NCI-H2107 treated with DMSO at 0.1 percent for 48 hours (cell line): ENCODE measurements around the gene ERG28.

Experiments used
- DNase-seq: peaks from one replicate; lab custom pipeline; 2025; ENCODE audit not compliant: unreplicated experiment; lab: John Stamatoyannopoulos, UW

ERG28 gene

DNA sequence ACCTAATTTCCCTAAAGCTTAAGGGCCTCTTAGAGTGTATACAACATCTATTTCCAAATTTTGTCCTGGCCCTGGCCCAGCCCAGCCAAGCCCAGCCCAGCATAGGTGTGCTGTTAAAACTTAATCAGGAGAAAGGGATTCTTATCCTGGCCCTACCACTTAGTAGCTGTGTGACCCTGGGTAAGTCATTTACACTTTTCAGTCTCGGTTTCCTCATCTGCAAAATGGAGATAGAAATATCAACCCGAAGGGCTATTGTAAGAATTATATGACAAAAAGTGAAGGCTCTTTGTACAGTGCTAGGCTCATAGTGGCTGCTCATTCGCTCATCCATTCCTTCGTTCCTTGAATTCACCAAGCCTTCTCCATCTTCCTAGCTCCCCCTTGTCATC, 442 bp downstream of the ERG28 start:
- DNase-seq = no peak

GRCh38 chr14:75658957-75659356, 1.7 kb downstream of the ERG28 start:
- no peak for DNase-seq

DNA sequence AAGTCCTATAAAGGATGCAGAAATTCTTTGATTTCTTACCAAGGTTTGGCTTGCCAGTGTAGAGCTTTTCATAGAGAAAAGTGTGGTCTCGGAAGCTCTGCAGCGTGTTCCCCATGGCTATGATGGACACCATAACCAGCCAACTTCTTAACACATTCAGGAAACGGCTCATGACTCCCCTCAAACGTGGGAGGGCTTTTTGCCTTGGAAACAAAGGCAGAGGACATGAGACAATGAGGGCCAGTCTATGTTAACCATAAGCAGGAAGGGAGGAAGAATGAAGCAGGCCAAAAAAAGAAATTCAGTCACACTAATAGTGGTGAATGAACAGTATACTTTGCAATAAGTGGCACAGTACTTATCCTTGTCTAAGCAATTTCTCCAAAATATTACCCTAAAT, 3.3 kb downstream of the ERG28 start:
- no peak for DNase-seq

DNA sequence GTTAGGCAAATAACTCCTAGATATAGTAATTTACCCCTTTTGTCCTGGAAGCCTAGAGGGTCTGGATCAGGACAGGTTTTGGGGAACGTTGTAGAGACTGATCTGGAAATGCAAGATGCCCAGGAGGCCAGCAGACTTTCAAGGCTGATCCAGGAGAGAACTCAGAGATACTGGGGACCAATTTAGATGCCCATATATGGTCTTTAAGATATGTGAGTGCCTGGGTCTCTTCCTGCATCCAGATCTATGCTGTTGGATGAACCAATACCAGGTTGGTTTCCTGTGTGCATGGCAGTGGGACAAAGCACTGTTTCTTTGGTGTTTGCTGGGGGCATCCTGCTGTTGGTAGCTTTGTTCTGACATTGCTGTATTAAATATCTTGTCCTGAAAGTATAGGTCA, 5.4 kb downstream of the ERG28 start:
- no peak for DNase-seq

DNA sequence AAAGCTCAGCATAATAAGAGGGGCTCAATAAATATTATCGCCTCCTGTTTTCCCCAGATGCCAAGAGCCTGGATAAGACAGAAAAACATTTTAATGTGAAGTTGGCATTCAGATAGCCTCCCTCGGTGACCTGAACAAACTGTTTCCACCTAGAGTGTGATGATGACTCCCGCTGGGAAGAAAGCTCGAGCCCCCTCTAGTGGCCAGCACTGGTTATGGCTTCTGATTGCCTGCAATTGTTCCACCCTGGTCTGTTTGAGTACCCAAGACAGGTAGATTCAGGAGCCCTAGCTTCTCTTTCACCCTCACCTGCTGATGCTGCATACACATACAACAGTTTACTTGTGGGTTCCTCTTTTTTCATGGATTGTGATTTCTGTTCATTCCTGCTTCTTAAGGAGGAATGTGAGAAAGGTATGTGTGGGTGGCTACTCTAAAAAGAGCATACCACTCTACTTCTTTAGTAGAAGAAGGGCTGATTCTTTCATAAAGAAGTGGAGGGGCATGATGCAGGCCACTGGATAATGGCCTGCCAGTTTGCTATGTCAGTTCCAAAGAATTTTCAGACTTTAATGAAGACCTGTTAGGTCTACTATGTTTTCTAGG, 6.4 kb downstream of the ERG28 start:
- DNase-seq = peak; percentile 83

DNA sequence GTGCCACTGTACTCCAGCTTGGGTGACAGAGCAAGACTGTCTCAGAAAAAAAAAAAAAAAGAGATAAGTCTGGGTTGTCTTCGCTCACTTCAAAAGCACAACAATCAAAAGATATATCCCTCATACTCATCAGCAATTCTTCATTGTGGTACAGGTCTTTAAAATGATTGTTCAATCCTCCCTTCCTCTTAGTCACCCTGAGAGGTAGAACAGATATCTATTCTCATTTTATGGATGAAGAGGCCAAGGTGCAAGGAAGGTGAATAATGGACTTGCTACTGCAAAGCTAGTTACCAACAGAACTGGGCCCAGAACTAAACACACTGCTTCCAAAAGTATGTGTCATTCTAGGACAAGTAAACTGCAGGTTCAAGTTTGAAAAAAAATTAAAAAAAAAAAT, 7.1 kb downstream of the ERG28 start:
- DNase-seq = no peak

DNA sequence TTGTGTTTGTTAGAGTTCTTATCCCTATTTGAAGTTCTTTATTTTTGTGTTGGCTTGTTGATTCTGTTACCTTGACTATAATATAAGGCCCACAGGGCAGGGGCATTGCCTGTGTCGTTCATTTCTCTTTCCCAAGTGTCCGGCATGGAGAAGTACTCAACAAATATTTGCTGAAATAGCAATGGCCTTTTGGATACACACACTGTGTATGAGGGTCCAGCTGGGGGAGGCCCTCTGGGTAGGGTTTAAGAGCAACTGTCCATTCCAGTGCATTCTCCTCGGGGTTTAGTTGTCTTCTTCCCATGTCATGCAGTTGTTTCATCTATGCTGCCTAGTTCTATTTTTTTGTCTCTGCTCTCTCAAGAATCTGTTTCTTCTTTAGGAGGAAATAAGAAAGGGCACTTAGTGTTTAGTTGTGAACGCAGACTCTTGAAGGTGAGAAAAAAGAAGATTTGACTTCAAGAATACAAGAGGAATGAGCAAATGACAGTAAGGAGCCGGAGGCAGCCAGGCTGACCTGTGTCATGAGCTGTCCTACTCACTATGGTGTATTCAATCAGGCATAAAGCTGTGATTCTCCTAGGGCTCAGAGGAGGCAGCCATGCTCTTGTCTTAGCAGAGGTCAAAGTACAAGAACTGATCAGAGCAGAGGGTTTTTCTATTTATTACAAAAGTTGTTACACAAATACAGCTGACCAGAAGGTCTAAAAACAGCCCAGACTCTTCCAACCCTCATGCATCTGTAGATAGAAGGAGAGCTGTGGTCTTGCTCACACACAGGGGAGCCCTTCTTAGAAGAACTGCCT, 10.2 kb downstream of the ERG28 start:
- DNase-seq = no peak

GRCh38 chr14:75649773-75650172, 10.9 kb downstream of the ERG28 start:
- DNase-seq = no peak

- DNase-seq = no peak
Observed at GRCh38 chr14:75649337-75649736, 11.3 kb downstream of the ERG28 start.

DNA sequence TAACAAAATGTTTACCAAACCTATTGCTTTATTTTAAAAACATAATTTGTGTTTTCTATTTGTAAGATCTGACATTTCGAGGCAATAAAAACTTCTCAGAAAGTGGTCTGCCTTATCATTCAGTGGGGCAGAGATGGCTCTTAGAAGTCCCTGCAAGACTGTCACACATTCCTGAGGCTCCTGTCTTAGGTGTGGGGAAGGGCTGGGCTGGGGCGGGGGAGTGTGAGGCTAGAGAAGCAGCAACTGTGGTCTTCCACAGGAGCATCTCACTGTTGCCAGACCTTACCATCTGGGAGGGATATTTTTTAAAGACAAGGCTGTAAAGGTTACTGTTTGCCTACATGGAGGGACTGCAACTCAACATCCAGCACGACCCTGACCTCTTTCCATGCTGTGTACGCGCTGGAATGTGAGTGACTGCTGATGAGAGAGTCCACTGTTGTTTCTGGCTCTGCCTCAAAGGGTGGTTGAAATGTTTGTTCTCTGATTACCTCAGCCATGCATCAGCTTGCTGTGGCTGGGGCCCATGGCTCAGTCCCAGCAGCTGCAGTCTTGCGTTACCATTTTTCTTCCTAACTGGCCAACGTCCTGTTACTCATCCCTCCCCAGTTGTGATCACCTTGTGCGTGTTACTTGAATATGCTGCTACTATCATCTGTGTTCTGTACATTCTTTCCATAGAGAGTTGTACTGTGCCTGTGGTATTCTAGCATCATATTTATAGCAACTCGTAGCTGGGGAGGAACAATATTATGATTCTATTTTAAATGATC, 12.4 kb downstream of the ERG28 start:
- no peak for DNase-seq

DNA sequence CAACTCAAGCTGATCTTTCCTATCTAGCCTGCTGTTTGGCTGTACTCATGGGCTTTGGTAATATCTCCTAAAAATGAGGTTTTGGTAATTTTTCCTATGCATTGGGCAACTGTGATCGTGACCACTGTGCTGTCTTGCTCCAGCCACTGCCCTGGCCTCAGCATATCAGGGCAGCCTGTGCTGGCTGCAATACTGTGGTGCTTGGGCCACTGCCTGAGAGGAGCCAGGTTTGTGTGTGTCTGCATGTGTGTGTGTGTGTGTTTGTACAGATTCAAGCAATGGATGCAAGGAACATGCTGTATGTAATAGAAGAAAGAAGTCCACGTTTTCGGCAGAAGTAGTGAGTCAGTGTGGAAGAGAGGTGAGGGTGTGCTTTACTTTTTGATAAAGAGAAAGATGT, 13.0 kb downstream of the ERG28 start:
- no peak for DNase-seq

DNA sequence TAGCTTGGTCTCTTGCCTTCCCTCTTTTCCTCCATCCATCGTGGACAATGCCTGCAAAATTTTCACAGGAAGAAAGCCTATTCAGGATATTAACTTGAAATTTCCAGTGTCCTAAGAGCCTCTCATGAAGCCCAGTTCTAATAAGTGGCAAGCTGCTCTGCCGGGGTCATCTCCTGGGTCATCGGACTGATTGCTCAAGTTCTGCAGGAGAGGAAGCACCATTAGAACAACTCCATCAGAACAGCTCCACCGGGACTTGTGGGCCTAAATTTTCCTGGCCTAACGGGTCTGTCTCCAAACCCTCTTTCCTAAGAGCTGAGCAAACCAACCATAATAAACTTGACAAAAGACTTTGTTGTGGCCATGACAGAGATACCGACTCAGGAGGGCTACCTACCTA, 13.9 kb downstream of the ERG28 start:
- DNase-seq = no peak

GRCh38 chr14:75645056-75645455, 15.6 kb downstream of the ERG28 start:
- peak; percentile 11 for DNase-seq

GRCh38 chr14:75643985-75644384, 16.7 kb downstream of the ERG28 start:
- DNase-seq = no peak

GRCh38 chr14:75640876-75641275, 19.8 kb downstream of the ERG28 start:
- DNase-seq = no peak

GRCh38 chr14:75636100-75636692, 24.5 kb downstream of the ERG28 start:
- no peak for DNase-seq

DNA sequence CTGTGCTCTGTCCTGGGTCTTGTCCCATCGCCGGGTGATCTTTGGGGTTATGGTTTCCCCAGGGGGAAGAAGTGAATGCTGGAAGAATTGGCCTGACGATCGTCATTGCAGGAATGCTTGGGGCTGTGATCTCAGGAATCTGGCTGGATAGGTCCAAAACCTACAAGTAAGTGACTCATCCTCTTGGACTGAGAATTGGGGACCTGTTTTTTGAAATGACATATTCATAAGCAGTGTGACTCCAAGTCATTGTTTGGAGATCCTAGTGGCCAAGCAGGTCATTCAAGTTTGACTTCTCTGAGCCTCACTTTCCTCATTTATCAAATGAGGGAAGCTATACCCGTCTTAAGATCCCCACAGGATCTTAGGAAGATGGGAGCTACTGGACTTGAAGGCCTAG, 25.8 kb downstream of the ERG28 start:
- DNase-seq = no peak

DNA sequence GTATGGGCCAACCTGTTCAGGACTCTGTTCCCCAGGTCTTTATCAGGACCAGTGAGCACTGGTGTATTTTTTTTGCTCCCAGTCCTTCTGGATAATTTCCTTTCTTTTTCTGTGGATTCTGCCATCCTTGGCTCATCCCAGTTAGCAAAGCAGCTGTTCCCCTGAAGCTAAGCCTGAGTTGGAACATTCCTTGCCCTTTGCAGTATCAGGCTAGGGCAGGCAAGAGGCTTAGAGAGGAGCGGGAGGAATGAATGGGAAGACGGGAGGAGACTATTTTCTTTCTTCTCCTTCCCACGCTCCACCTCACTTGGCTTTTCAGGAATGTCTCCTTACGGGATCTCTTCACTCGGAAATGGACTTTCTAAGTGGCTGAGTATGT, 29.2 kb downstream of the ERG28 start:
- peak; percentile 50 for DNase-seq

DNA sequence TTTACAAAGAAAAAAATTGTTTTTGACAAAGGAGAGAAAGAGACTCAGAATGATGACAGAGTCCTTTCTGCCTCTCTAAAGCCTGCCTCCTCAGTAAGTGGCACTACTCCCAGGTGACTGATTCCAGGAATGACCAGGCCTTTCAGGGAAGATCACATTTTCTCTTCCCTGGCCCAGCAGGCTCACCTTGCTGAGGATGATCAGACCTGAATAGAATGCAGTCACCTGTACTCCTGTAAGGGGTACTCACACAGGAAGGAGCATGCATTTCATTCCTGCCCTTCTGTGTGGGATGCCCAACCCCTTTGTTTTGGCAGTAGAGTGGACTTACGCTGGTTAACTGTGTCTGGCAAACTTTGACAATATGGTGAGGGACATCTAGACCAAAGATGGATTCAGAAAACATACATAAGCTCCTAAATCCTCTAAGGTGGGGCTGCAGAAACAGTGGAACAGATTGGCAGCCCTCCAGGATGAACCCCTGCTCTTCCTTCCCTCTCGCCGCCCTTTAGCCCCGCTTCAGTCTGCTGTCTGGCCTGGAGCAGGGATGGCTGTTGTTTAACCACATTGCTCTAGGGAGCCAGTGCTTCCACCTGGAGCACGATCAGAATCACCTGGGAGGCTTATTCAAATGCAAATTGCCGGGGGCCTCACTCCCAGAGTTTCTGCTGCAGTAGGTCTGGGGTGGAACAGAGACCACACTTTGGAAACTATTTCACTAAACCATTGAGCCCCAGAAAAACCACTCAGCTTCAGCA, 29.8 kb downstream of the ERG28 start:
- peak; percentile 77 for DNase-seq

DNA sequence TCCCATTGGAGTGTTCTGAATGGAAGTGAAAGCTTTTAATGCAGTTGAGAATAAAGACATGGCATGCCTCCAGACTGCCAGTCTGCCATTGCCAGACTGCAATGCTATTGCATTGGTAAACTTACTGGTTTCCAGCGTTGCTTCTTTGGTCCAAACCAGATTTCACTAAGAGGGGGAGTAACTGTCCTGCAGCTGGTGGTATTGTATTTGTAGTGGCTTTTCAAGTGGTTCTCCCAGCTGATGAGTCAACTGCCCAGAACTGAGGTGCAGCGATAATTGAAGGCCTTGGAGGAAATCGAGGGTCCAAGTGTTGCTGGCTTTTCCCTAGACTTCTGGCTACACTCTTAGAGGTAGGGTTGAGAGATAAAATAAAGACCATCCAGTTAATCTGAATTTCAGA, 31.9 kb downstream of the ERG28 start:
- peak; percentile 35 for DNase-seq

- DNase-seq = no peak
Observed at GRCh38 chr14:75627406-75627805, 33.3 kb downstream of the ERG28 start.
